ENCODE results near the gene HDGF. TPM values are rescaled to one million over a fixed set of nuclear protein-coding genes. Genes with fewer than 3 reads are reported as not detected.

HDGF gene
- total and polyA plus RNA-seq, 2 experiments from 2014 or later: 106 to 251 TPM

- Histone ChIP-seq H3K4me1 (ENCODE audit: insufficient read depth) (peaks cover 25% of the 10 kb centered on the region), H3K4me3 (no peak overlapping the region), H3K27me3 (ENCODE audit: insufficient read depth) (no peaks in the 10 kb centered on the region), H2AFZ (no peak overlapping the region), H3K4me2 (no peak overlapping the region), H3K79me2 (replicated peaks; ENCODE audit: insufficient read depth) (peaks cover 100% of the 10 kb centered on the region), H4K20me1 (replicated peaks; ENCODE audit: insufficient read depth) (peaks cover 82% of the 10 kb centered on the region), H3K9me2 (ENCODE audit: insufficient read depth) (no peaks in the 10 kb centered on the region), H3K36me3 (ENCODE audit: insufficient read depth) (peaks cover 7% of the 10 kb centered on the region), H3K27ac (ENCODE audit: low read depth) (no peak overlapping the region), H3F3A (replicated peaks; ENCODE audit: low read depth) (peaks cover 18% of the 10 kb centered on the region)
- peaks cover 11% of the 10 kb centered on the region for H3K27me3 Mint-ChIP-seq (ENCODE audit: insufficient read depth, low read depth, poor library complexity)
- H3K4me1 Mint-ChIP-seq: peaks cover 31% of the 10 kb centered on the region
- no peak for ATAC-seq
- H3K4me3 Mint-ChIP-seq: no peak overlapping the region
- no peak overlapping the region for H3K27ac Mint-ChIP-seq
- H3K36me3 Mint-ChIP-seq (ENCODE audit: low read depth): peaks cover 43% of the 10 kb centered on the region
- no peaks in the 10 kb centered on the region for H3K9me3 Mint-ChIP-seq
- DNase-seq (ENCODE audit: low spot score): no peak
- TF ChIP-seq EZH2 (IDR thresholded peaks at IDR 0.05; ENCODE audit: low read depth, unreplicated experiment): no peak
- no peak for TF ChIP-seq ETS1 (IDR thresholded peaks at IDR 0.05)
- no peak for TF ChIP-seq ZNF462 (CRISPR knock-in tag; IDR thresholded peaks at IDR 0.05)
- TF ChIP-seq CREB1 (CRISPR knock-in tag; IDR thresholded peaks at IDR 0.05; ENCODE audit: low read depth): no peak
- TF ChIP-seq POLR2AphosphoS5 (IDR thresholded peaks at IDR 0.05; ENCODE audit: low read depth): no peak
- TF ChIP-seq JUNB (IDR thresholded peaks at IDR 0.05; ENCODE audit: unreplicated experiment): no peak
- no peak for TF ChIP-seq ZNF331 (CRISPR knock-in tag; IDR thresholded peaks at IDR 0.05; ENCODE audit: low read depth)
- TF ChIP-seq ZNF114 (CRISPR knock-in tag; IDR thresholded peaks at IDR 0.05): no peak
- TF ChIP-seq, protein P1, sequence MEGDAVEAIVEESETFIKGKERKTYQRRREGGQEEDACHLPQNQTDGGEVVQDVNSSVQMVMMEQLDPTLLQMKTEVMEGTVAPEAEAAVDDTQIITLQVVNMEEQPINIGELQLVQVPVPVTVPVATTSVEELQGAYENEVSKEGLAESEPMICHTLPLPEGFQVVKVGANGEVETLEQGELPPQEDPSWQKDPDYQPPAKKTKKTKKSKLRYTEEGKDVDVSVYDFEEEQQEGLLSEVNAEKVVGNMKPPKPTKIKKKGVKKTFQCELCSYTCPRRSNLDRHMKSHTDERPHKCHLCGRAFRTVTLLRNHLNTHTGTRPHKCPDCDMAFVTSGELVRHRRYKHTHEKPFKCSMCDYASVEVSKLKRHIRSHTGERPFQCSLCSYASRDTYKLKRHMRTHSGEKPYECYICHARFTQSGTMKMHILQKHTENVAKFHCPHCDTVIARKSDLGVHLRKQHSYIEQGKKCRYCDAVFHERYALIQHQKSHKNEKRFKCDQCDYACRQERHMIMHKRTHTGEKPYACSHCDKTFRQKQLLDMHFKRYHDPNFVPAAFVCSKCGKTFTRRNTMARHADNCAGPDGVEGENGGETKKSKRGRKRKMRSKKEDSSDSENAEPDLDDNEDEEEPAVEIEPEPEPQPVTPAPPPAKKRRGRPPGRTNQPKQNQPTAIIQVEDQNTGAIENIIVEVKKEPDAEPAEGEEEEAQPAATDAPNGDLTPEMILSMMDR (conservative IDR thresholded peaks at IDR 0.05; ENCODE audit: low read depth in 2 of 2): no peak
- no peak for TF ChIP-seq NANOG (IDR thresholded peaks at IDR 0.05; ENCODE audit: borderline replicate concordance)
- TF ChIP-seq EZH2phosphoT487 (IDR thresholded peaks at IDR 0.05; ENCODE audit: unreplicated experiment): no peak
- TF ChIP-seq STAT1 (IDR thresholded peaks at IDR 0.05; ENCODE audit: unreplicated experiment): no peak
- TF ChIP-seq, protein P2, sequence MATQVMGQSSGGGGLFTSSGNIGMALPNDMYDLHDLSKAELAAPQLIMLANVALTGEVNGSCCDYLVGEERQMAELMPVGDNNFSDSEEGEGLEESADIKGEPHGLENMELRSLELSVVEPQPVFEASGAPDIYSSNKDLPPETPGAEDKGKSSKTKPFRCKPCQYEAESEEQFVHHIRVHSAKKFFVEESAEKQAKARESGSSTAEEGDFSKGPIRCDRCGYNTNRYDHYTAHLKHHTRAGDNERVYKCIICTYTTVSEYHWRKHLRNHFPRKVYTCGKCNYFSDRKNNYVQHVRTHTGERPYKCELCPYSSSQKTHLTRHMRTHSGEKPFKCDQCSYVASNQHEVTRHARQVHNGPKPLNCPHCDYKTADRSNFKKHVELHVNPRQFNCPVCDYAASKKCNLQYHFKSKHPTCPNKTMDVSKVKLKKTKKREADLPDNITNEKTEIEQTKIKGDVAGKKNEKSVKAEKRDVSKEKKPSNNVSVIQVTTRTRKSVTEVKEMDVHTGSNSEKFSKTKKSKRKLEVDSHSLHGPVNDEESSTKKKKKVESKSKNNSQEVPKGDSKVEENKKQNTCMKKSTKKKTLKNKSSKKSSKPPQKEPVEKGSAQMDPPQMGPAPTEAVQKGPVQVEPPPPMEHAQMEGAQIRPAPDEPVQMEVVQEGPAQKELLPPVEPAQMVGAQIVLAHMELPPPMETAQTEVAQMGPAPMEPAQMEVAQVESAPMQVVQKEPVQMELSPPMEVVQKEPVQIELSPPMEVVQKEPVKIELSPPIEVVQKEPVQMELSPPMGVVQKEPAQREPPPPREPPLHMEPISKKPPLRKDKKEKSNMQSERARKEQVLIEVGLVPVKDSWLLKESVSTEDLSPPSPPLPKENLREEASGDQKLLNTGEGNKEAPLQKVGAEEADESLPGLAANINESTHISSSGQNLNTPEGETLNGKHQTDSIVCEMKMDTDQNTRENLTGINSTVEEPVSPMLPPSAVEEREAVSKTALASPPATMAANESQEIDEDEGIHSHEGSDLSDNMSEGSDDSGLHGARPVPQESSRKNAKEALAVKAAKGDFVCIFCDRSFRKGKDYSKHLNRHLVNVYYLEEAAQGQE (IDR thresholded peaks at IDR 0.05; ENCODE audit: unreplicated experiment): no peak
These were observed 21.4 kb upstream of the HDGF start for GRCh38 chr1:156772728-156773497.

All from GM23338 (cell line).